Glutamatergic neuron (in vitro differentiated cells): ENCODE measurements around the gene TYRP1. TPM values are rescaled to one million over a fixed set of nuclear protein-coding genes. Genes with fewer than 3 reads are reported as not detected.

ENCODE experiments used
- DNase-seq: peaks from one replicate; pipeline ENCODE4 v3.0.0; 2022
- H3K27ac Mint-ChIP-seq: one replicate; pipeline ENCODE4 v1.8.0; 2020; ENCODE audit warnings: mild to moderate bottlenecking, mixed read lengths, inconsistent platforms; ENCODE audit not compliant: unreplicated experiment
- H3K27me3 Mint-ChIP-seq: one replicate; pipeline ENCODE4 v1.8.0; 2020; ENCODE audit warnings: mild to moderate bottlenecking, moderate library complexity, mixed read lengths, inconsistent platforms; ENCODE audit not compliant: unreplicated experiment
- H3K36me3 Mint-ChIP-seq: one replicate; pipeline ENCODE4 v1.8.0; 2020; ENCODE audit warnings: mild to moderate bottlenecking, mixed read lengths, inconsistent platforms; ENCODE audit not compliant: unreplicated experiment
- H3K4me1 Mint-ChIP-seq: one replicate; pipeline ENCODE4 v1.8.0; 2020; ENCODE audit warnings: mild to moderate bottlenecking, low read depth, mixed read lengths, inconsistent platforms; ENCODE audit not compliant: unreplicated experiment
- H3K4me3 Mint-ChIP-seq: one replicate; pipeline ENCODE4 v1.8.0; 2020; ENCODE audit warnings: mild to moderate bottlenecking, mixed read lengths, inconsistent platforms; ENCODE audit not compliant: unreplicated experiment
- H3K9me3 Mint-ChIP-seq: one replicate; pipeline ENCODE4 v1.8.0; 2020; ENCODE audit warnings: mild to moderate bottlenecking, moderate library complexity, mixed read lengths, inconsistent platforms; ENCODE audit not compliant: unreplicated experiment
- long read RNA-seq: library from polyadenylated mRNA; unstranded; transcript quantifications from one replicate; pipeline ENCODE4 v2.0.0, GENCODE V29; 2020; ENCODE audit not compliant: unreplicated experiment
- total RNA-seq: library from RNA; stranded (reverse); fragmentation: NEBNext Ultra II Directional; extraction: Animal tissue kit (Norgen Biotek cat#: 25700); gene quantifications from one replicate; pipeline ENCODE4 v1.2.1, GENCODE V29; 2021; ENCODE audit not compliant: unreplicated experiment
- TF ChIP-seq, protein P1 (sequence below): fragments of 200-600 bp; sonication (generic); IDR thresholded peaks from one replicate; pipeline ENCODE4 v1.5.0; 2021; ENCODE audit not compliant: partially characterized antibody, unreplicated experiment

Gene TYRP1, protein sequence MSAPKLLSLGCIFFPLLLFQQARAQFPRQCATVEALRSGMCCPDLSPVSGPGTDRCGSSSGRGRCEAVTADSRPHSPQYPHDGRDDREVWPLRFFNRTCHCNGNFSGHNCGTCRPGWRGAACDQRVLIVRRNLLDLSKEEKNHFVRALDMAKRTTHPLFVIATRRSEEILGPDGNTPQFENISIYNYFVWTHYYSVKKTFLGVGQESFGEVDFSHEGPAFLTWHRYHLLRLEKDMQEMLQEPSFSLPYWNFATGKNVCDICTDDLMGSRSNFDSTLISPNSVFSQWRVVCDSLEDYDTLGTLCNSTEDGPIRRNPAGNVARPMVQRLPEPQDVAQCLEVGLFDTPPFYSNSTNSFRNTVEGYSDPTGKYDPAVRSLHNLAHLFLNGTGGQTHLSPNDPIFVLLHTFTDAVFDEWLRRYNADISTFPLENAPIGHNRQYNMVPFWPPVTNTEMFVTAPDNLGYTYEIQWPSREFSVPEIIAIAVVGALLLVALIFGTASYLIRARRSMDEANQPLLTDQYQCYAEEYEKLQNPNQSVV
- not detected for total RNA-seq
- long read RNA-seq = 0 reads

DNA sequence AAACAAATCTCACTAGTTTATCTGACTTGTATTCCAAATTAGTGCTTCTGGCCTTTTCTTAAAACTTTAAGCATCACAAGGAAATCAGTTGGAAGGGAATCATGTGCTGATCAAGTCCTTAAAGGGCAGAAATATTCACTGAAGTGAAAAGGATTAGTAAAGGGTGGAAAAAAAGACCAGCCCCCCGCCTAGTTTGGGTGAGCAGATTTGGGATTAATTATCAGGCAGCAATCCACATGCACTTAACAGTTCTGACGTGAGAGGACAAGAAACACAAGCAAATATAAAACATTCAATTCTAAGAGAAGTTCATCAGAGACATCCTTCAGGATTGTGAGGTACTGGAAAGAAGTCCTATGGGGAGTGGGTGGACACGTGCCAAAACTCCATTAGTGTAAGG lies at the start of gene TYRP1:
TYRP1 (plus strand) TSS at position 245 of the 400 bp plus-strand sequence. CDS start 612 bp downstream, outside the sequence.
- Mint-ChIP-seq H3K27me3 (no peaks in the 10 kb centered on the region), H3K9me3 (no peaks in the 10 kb centered on the region), H3K4me1 (peaks cover 15% of the 10 kb centered on the region), H3K4me3 (no peak within 1 kb of the TSS), H3K36me3 (no peaks in the 10 kb centered on the region), H3K27ac (no peak within 1 kb of the TSS)
- TF ChIP-seq, protein P1, sequence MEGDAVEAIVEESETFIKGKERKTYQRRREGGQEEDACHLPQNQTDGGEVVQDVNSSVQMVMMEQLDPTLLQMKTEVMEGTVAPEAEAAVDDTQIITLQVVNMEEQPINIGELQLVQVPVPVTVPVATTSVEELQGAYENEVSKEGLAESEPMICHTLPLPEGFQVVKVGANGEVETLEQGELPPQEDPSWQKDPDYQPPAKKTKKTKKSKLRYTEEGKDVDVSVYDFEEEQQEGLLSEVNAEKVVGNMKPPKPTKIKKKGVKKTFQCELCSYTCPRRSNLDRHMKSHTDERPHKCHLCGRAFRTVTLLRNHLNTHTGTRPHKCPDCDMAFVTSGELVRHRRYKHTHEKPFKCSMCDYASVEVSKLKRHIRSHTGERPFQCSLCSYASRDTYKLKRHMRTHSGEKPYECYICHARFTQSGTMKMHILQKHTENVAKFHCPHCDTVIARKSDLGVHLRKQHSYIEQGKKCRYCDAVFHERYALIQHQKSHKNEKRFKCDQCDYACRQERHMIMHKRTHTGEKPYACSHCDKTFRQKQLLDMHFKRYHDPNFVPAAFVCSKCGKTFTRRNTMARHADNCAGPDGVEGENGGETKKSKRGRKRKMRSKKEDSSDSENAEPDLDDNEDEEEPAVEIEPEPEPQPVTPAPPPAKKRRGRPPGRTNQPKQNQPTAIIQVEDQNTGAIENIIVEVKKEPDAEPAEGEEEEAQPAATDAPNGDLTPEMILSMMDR = no peak
- DNase-seq = no peak

DNA sequence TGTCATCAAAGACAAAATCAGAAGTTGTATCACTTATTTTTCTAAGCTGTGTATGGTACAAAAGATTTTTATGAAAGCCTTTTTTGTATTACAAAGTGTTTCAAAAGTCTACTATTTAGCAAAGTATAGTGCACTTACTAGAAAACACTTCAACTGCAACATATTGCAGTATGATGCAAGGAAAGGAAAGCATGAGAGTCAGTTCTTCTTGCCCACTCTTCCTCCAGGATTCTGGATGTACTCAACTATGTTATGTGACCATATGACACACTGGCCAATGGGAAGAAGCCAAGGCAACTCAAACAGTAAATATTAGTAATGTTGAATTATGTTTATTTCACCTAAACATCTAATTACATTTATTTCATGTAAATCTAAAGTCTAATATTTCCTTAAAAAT lies 49.5 kb upstream of the TYRP1 start:
- Mint-ChIP-seq H3K9me3 (no peaks in the 10 kb centered on the region), H3K4me3 (no peak overlapping the region), H3K36me3 (no peaks in the 10 kb centered on the region), H3K27ac (no peak overlapping the region), H3K27me3 (no peaks in the 10 kb centered on the region), H3K4me1 (peaks cover 2% of the 10 kb centered on the region)
- TF ChIP-seq, protein P1 = no peak
- DNase-seq = no peak

DNA sequence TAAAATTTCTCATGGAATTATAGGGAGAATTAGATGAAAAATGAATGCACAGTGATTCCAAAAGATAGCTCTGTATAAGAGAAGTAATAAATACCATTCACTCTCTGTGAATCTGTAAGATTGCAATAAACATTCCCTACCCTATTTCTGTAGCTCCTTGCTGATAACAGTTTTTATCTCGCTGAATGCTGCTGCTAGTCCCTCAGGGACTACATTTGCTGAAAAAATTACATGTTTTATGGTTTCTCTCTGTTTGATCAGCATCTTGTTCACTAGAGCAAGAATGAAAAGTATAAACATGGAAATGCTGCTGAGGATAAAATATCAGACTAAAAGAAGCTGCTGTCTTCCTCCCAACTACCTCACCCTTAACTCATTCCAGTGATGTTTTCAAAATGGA lies 44.3 kb upstream of the TYRP1 start:
- H3K36me3 Mint-ChIP-seq = no peaks in the 10 kb centered on the region
- no peak for DNase-seq
- H3K27me3 Mint-ChIP-seq = no peaks in the 10 kb centered on the region
- TF ChIP-seq, protein P1 = no peak
- H3K4me1 Mint-ChIP-seq = peaks cover 2% of the 10 kb centered on the region
- no peak overlapping the region for H3K4me3 Mint-ChIP-seq
- H3K9me3 Mint-ChIP-seq = no peaks in the 10 kb centered on the region
- no peak overlapping the region for H3K27ac Mint-ChIP-seq

DNA sequence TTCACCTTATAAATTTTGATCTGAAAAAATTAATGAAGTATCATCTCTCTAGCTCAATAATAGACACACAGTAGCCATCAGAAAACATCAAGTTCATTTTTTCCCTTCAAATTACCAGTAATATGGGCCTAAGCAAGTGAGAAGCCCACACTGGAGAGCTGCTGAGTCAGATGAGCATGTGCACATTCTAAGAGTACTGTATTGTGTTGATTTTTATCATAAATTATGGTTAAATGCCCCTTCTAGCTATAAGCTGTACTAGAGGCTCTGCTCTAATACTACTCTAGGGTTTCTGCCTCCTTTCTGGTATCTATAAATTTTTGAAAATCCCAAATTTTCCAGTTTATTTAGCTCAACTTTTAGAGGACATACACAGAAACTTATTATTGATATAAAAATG lies 42.1 kb upstream of the TYRP1 start:
- Mint-ChIP-seq H3K4me1 (no peaks in the 10 kb centered on the region), H3K4me3 (no peak overlapping the region), H3K9me3 (no peaks in the 10 kb centered on the region), H3K36me3 (no peaks in the 10 kb centered on the region), H3K27me3 (no peaks in the 10 kb centered on the region), H3K27ac (no peak overlapping the region)
- TF ChIP-seq, protein P1 = no peak
- DNase-seq = no peak

DNA sequence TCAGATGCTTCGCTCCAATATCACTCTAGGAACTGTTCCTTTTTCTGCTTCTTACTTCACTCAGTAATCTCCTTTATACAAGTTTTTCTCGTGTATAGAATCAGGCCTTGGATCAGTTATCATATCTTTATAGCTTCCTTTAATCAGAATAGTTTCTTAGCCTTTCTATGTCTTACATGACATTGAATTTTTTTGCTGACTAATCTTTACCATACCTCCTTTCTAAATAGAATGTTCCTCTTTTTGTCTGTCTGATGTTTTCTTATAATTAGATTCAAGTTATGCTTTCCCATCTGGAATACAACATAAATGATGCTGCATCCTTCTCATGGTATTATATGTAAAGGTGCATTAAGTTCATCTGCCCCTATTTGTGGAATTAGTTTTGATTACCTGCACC lies 40.2 kb upstream of the TYRP1 start:
- no peaks in the 10 kb centered on the region for H3K36me3 Mint-ChIP-seq
- no peak overlapping the region for H3K27ac Mint-ChIP-seq
- H3K4me1 Mint-ChIP-seq = no peaks in the 10 kb centered on the region
- H3K4me3 Mint-ChIP-seq = no peak overlapping the region
- no peak for DNase-seq
- no peaks in the 10 kb centered on the region for H3K27me3 Mint-ChIP-seq
- TF ChIP-seq, protein P1 = no peak
- H3K9me3 Mint-ChIP-seq = peaks cover 2% of the 10 kb centered on the region
